Adrenal gland (tissue), 12 donors: ENCODE results near the gene ESM1. TPM values are rescaled to one million over a fixed set of nuclear protein-coding genes. Genes with fewer than 3 reads are reported as not detected.

ENCODE experiments used
- DNase-seq, 7 donors: peaks; one replicate each; pipeline ENCODE4 v3.0.0-alpha.2; 2019 to 2020
- H3K27ac ChIP-seq, 5 donors: fragments of 200-600 bp; sonication (generic) in 4 of 5; 1 replicate in 3 of 5; 2 replicates in 2 of 5; pipeline versions ENCODE4 v1.5.1 to v1.8.0; 2016 to 2020; ENCODE audit warnings: mild to moderate bottlenecking in 1 of 5
- H3K27me3 ChIP-seq: fragments of 200-600 bp; 2 replicates; pipeline ENCODE4 v1.8.0; 2021
- H3K36me3 ChIP-seq, 2 donors: fragments of 200-600 bp; replicated peaks in 1 of 2; 1 replicate in 1 of 2; 2 replicates in 1 of 2; pipeline versions ENCODE4 v1.5.1 to v1.8.0; 2018 to 2022
- H3K4me1 ChIP-seq, 2 donors: fragments of 200-600 bp; replicated peaks in 1 of 2; 1 replicate in 1 of 2; 2 replicates in 1 of 2; pipeline versions ENCODE4 v1.5.1 to v1.8.0; 2018 to 2021
- H3K4me3 ChIP-seq, 4 donors: fragments of 200-600 bp; sonication (generic) in 3 of 4; one replicate each; pipeline ENCODE4 v1.5.1; 2016 to 2018
- H3K9me3 ChIP-seq, 3 donors: fragments of 200-600 bp; sonication (generic) in 1 of 3; replicated peaks in 1 of 3; 1 replicate in 2 of 3; 2 replicates in 1 of 3; pipeline versions ENCODE4 v1.5.1 to v1.8.0; 2016 to 2021
- POLR2A ChIP-seq, 2 donors: fragments of 450-650 bp; IDR thresholded peaks; one replicate each; pipeline ENCODE4 v1.6.1; 2017; ENCODE audit warnings: antibody characterized with exemption in 2 of 2, mild to moderate bottlenecking in 2 of 2, moderate library complexity in 1 of 2
- WGBS, 4 donors: extraction: QIAGEN DNeasy Blood & Tissue Kit in 2 of 4; methylation state at CpG; one replicate each; pipeline versions ENCODE4 v1.1.5 to v1.1.7; 2013 to 2017; 5-methylcytosine and 5-hydroxymethylcytosine counted together
- intact Hi-C, 2 donors: fragments of 100-400 bp; cut with DNase I; formaldehyde crosslinking; loops; one replicate each; pipeline versions ENCODE4 v1.14.1 to v1.15.0; 2022 to 2023
- polyA plus RNA-seq, 3 donors: library from polyadenylated mRNA; stranded (reverse); fragments of 200-250 nt in 2 of 3; fragments of 350-450 nt in 1 of 3; fragmentation: Illumina TruSeq in 1 of 3; extraction: RNeasy Lipid Tissue Mini Kit (QIAGEN cat#74804) in 1 of 3; gene quantifications; one replicate each; pipeline ENCODE4 v1.2.3, GENCODE V29; 2013 to 2014
- total RNA-seq, 9 donors: library from RNA; depleted of rRNA in 4 of 9; stranded (reverse); fragments of >200 nt in 4 of 9; fragments of 120-200 nt in 1 of 9; fragmentation: NEBNext Ultra II Directional in 1 of 9; extraction: Animal tissue kit (Norgen Biotek cat#: 25700) in 1 of 9; gene quantifications; one replicate each; pipeline versions ENCODE4 v1.1.0 to v1.2.4, GENCODE V29; 2013 to 2023
- TF ChIP-seq, protein P1 (sequence below), 6 experiments: fragments of 450-650 bp in 4 of 6; fragments of 200-600 bp in 2 of 6; sonication (generic) in 1 of 6; IDR thresholded peaks; 1 replicate in 5 of 6; 2 replicates in 1 of 6; pipeline versions ENCODE4 v1.5.1 to v1.8.0; 2016 to 2021; ENCODE audit warnings: antibody characterized with exemption in 6 of 6, mild to moderate bottlenecking in 2 of 6, moderate library complexity in 1 of 6
- donor health status: healthy with polysubstance abuse.
- donor health status: Bipolar disorder and iron deficiency.
- donor health status: DM: yes; HTN: yes; CAD: no.
- donor health status: DM: no; HTN: no; CAD: no.
- donor health status: DM: no; HTN: no; CAD: no.
- donor health status: DM: yes; HTN: yes; CAD: no.

Gene ESM1
- total and polyA plus RNA-seq, 12 donors = 0.43 to 5.4 (median 1.3) TPM

DNA sequence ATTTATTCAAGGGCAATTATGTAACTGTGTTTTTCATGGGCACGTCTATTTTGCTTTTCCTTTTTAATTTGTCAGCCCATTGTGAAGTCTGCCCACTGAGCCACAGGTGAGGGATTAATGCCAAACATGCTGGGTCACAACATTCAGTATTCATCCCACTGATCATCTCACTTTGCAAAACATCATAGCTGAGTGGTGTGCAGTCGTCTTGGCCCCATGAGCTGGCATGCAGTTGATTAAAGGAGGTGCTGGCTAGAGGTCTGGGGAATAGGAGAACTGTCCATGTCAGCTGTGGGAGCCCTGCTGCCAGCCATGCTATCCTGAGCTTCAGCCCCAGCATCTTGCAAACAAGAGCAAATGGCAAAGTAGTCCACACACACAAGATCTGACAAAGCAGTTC is 11.7 kb upstream of the ESM1 start:
- DNase-seq = no peak
- Histone ChIP-seq H3K4me3 (no peak overlapping the region), H3K27me3 (no peaks in the 10 kb centered on the region), H3K36me3 (no peaks in the 10 kb centered on the region), H3K9me3 (no peaks in the 10 kb centered on the region), H3K4me1 (no peaks in the 10 kb centered on the region), H3K27ac (no peak overlapping the region)
- WGBS, 4 donors = 41 to 48% (median 46%) methylated on average over 2 of the region's 2 CpGs
- intact Hi-C loops = no loop called here
- TF ChIP-seq, protein P1, sequence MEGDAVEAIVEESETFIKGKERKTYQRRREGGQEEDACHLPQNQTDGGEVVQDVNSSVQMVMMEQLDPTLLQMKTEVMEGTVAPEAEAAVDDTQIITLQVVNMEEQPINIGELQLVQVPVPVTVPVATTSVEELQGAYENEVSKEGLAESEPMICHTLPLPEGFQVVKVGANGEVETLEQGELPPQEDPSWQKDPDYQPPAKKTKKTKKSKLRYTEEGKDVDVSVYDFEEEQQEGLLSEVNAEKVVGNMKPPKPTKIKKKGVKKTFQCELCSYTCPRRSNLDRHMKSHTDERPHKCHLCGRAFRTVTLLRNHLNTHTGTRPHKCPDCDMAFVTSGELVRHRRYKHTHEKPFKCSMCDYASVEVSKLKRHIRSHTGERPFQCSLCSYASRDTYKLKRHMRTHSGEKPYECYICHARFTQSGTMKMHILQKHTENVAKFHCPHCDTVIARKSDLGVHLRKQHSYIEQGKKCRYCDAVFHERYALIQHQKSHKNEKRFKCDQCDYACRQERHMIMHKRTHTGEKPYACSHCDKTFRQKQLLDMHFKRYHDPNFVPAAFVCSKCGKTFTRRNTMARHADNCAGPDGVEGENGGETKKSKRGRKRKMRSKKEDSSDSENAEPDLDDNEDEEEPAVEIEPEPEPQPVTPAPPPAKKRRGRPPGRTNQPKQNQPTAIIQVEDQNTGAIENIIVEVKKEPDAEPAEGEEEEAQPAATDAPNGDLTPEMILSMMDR (IDR thresholded peaks at IDR 0.05) = no peak
- no peak for TF ChIP-seq POLR2A (IDR thresholded peaks at IDR 0.05)

DNA sequence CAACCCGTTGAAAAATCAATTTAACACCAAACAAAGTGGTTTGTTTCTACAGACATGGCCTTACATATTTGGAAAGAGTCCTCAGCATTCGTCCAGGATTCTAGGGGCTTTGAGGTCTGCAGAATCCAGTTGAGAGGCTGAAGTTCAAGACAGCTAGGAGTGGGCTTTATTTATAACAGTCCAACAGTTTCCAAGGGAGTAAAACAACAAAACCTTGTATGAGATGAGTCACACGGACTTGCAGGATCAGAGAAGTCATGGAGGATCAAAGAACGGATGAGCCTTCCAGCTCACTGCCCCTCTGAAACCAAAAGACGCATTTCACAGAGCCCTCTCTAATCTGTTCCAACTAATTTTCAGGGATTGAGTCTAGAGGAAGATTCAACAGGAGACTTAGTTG is 11.1 kb upstream of the ESM1 start:
- H3K27ac ChIP-seq = no peak overlapping the region
- no peak for DNase-seq
- H3K36me3 ChIP-seq = no peaks in the 10 kb centered on the region
- no peak overlapping the region for H3K4me3 ChIP-seq
- H3K27me3 ChIP-seq = no peaks in the 10 kb centered on the region
- H3K9me3 ChIP-seq = no peaks in the 10 kb centered on the region
- intact Hi-C loops = no loop called here
- WGBS, 4 donors = 46 to 61% (median 52%) methylated on average over 4 to 5 of the region's 5 CpGs
- no peaks in the 10 kb centered on the region for H3K4me1 ChIP-seq
- TF ChIP-seq, protein P1 (IDR thresholded peaks at IDR 0.05) = no peak
- TF ChIP-seq POLR2A (IDR thresholded peaks at IDR 0.05) = no peak

DNA sequence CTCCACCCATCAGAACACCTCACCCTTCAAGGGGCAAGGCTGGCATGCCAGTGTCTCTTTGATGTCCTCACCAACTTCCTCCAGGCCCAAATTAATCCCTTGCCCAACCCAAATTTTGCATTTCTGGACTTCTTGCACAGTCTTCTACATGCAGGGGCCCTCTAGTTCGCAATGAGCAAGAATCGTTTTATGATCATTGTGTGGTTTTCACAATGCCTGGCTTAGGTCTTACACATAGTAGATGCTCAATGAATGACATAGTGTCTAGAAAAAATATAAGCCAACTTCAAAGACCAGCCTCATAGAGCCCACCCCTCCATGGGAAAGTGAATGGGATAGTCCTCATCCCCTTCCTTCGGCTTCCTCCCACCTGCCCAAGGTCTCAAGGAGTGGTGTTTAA is 9.8 kb upstream of the ESM1 start:
- 82 to 89% (median 87%) methylated on average over 3 of the region's 3 CpGs for WGBS, 4 donors
- Histone ChIP-seq H3K9me3 (no peaks in the 10 kb centered on the region), H3K27ac (no peak overlapping the region), H3K4me1 (no peaks in the 10 kb centered on the region), H3K27me3 (no peaks in the 10 kb centered on the region), H3K36me3 (no peaks in the 10 kb centered on the region), H3K4me3 (no peak overlapping the region)
- intact Hi-C loops = no loop called here
- TF ChIP-seq, protein P1 (IDR thresholded peaks at IDR 0.05) = no peak
- no peak for TF ChIP-seq POLR2A (IDR thresholded peaks at IDR 0.05)
- DNase-seq = no peak

DNA sequence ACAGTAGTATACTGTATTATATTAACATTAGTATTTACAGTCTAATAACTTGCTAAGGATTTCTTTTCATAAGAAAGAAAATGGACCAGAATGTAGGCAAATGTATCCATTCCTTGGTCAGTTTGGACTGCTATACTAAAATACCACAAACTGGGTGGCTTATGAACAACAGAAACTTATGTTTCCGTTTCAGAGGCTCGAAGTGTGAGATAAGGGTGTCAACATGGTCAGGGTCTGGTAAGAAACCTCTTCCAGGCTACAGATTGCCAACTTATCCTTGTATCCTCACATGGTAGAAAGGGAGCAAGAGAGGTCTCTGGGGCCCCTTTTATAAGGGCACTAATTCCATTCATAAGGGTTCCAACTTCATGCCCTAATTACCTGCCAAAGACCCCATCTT is 9.2 kb upstream of the ESM1 start:
- no peaks in the 10 kb centered on the region for H3K27me3 ChIP-seq
- DNase-seq = no peak
- 70 to 92% (median 83%) methylated on average over 2 of the region's 2 CpGs for WGBS, 4 donors
- no peaks in the 10 kb centered on the region for H3K36me3 ChIP-seq
- no peak overlapping the region for H3K27ac ChIP-seq
- no peak overlapping the region for H3K4me3 ChIP-seq
- intact Hi-C loops = no loop called here
- H3K9me3 ChIP-seq = no peaks in the 10 kb centered on the region
- no peaks in the 10 kb centered on the region for H3K4me1 ChIP-seq
- TF ChIP-seq, protein P1 (IDR thresholded peaks at IDR 0.05) = no peak
- TF ChIP-seq POLR2A (IDR thresholded peaks at IDR 0.05) = no peak
